Left renal cortex interstitium (tissue), 4 donors: ENCODE measurements around the gene PLEKHM3. TPM values are rescaled to one million over a fixed set of nuclear protein-coding genes. Genes with fewer than 3 reads are reported as not detected.
"Not testable (repeated sequence)": the region's sequence is repeated elsewhere in the genome, so short reads cannot be mapped to it uniquely, and the experiment has no call there.

Experiments
- DNase-seq, 4 donors: peaks; one replicate each; pipeline ENCODE4 v3.0.0-alpha.2; 2013; ENCODE audit warnings: low read depth in 4 of 4, low spot score in 2 of 4, missing footprints in 1 of 4
- polyA plus RNA-seq, 4 donors: library from polyadenylated mRNA; unstranded; fragments of 120-200 nt; gene quantifications; one replicate each; pipeline ENCODE4 v1.2.1, GENCODE V29; 2013; ENCODE audit not compliant: insufficient read length in 4 of 4

The PLEKHM3 gene
- polyA plus RNA-seq, 4 donors: 12.2 to 15.3 (median 13.4) TPM

- DNase-seq: no peak
These were observed 95.4 kb downstream of the PLEKHM3 start for GRCh38 chr2:207929923-207930322.

- DNase-seq: no peak
These were observed 97.2 kb downstream of the PLEKHM3 start for GRCh38 chr2:207928079-207928478.

- DNase-seq: no peak
These were observed 98.4 kb downstream of the PLEKHM3 start for GRCh38 chr2:207926989-207927300.

GRCh38 chr2:207926133-207926988 lies 99.0 kb downstream of the PLEKHM3 start:
- DNase-seq: peak in 1 of 4 donors; percentile 21

- DNase-seq: no peak
These were observed 99.7 kb downstream of the PLEKHM3 start for GRCh38 chr2:207925601-207926000.

GRCh38 chr2:207921606-207922005 lies 103.7 kb downstream of the PLEKHM3 start:
- no peak for DNase-seq

GRCh38 chr2:207920721-207921120 lies 104.6 kb downstream of the PLEKHM3 start:
- no peak for DNase-seq

GRCh38 chr2:207920321-207920720 lies 105.0 kb downstream of the PLEKHM3 start:
- no peak for DNase-seq

- no peak for DNase-seq
These were observed 106.0 kb downstream of the PLEKHM3 start for GRCh38 chr2:207919164-207919919.

- DNase-seq: no peak
These were observed 110.6 kb downstream of the PLEKHM3 start for GRCh38 chr2:207914716-207915115.

- DNase-seq: no peak
These were observed 111.5 kb downstream of the PLEKHM3 start for GRCh38 chr2:207913772-207914358.

- no peak for DNase-seq
These were observed 113.5 kb downstream of the PLEKHM3 start for GRCh38 chr2:207911856-207912255.

- no peak for DNase-seq
These were observed 114.1 kb downstream of the PLEKHM3 start for GRCh38 chr2:207911215-207911614.

- DNase-seq: not testable (repeated sequence)
These were observed 118.8 kb downstream of the PLEKHM3 start for GRCh38 chr2:207906495-207906894.

GRCh38 chr2:207905546-207905945 lies 119.8 kb downstream of the PLEKHM3 start:
- no peak for DNase-seq

GRCh38 chr2:207903236-207903635 lies 122.1 kb downstream of the PLEKHM3 start:
- no peak for DNase-seq

GRCh38 chr2:207902821-207903220 lies 122.5 kb downstream of the PLEKHM3 start:
- DNase-seq: no peak

GRCh38 chr2:207901829-207902228 lies 123.5 kb downstream of the PLEKHM3 start:
- DNase-seq: no peak

- no peak for DNase-seq
These were observed 123.9 kb downstream of the PLEKHM3 start for GRCh38 chr2:207901401-207901800.

- no peak for DNase-seq
These were observed 127.0 kb downstream of the PLEKHM3 start for GRCh38 chr2:207898354-207898695.

- no peak for DNase-seq
These were observed 127.6 kb downstream of the PLEKHM3 start for GRCh38 chr2:207897541-207898353.
